GM18505 (cell line): Measurements from ENCODE around the gene ZFAND5.

ENCODE experiments used
- ATAC-seq: cut with Tn5 transposase; IDR thresholded peaks from one replicate; pipeline ENCODE4 v1.9.1; 2021; ENCODE audit not compliant: unreplicated experiment
- POLR2A ChIP-seq: IDR thresholded peaks from 4 replicates; pipeline ENCODE4 v1.6.1; 2011; ENCODE audit warnings: borderline replicate concordance; ENCODE audit not compliant: insufficient read depth, insufficient read length; ENCODE audit errors: extremely low read depth

Gene ZFAND5

DNA sequence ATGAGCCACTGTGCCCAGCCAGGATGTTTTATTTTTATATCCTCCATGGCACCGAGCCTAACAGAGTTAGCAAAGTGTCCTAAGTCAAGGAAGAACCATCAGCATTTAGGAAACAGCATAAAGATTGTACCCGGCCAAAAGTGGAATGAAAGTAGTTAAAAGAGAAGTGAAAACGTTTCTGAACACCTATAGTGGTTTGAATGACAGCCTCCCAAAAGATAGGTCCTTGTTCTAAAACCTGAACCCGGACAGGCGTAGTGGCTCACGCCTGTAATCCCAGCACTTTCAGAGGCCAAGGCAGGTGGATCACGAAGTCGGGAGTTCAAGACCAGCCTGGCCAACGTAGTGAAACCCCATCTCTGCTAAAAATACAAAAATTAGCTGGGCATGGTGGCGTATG is 37.4 kb downstream of the ZFAND5 start:
- TF ChIP-seq POLR2A = no peak
- no peak for ATAC-seq

DNA sequence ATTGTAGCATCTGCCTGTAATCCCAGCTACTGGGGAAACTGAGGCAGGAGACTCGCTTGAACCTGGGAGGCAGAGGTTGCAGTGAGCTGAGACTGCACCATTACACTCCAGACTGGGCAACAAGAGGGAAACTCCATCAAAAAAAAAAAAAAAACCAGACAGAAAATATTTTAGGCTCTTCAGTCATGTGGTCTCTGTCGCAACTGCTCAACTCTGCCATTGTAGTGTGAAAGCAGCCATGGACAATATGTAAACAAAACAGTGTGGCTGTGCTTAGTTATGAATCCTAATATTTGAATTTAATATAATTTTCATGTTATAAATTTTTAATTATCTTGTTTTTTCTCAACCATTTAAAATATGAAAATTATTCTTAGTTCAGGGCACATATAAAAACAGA is 38.4 kb downstream of the ZFAND5 start:
- TF ChIP-seq POLR2A = no peak
- ATAC-seq = no peak

DNA sequence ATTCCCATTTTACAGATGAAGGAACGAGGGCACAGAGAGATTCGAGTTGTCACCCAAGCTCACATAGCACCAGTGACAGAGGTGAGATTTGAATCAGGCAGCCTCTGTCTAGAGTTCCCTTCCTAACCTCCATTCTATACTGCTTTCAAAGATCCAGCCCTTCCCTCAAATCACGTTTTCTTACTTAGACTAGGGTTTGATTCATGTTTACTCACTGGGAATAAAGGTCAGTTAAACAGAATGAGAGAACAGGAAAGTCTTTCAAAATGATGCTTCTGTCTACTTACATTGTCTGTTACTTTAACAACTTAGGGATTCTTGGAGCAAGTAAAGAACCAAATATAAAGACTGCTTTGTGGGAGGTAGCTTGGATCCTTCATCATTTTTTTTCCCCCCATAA is 40.0 kb downstream of the ZFAND5 start:
- no peak for TF ChIP-seq POLR2A

DNA sequence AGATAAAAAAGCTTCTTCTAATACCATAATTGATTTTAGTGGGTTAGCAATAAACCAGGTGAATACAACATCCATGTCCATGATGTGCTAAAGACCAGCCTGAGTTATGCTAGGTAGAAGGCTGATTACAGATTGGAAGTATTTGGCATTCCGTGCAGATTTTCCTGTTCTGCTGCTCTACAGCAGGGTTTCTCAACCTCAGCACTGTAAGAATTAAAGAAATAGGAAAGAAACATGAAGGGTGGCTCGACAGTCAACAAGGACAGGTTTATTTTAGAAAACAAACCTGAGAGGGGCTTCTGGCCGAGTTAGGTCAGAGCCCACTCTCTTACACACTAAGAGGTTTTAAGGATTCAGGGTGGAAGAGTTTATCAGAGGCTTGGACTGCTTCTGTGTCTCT is 42.3 kb downstream of the ZFAND5 start:
- no peak for ATAC-seq
- TF ChIP-seq POLR2A = no peak

More for the DNA sequence above, 40.0 kb downstream of the ZFAND5 start:
- ATAC-seq = no peak

DNA sequence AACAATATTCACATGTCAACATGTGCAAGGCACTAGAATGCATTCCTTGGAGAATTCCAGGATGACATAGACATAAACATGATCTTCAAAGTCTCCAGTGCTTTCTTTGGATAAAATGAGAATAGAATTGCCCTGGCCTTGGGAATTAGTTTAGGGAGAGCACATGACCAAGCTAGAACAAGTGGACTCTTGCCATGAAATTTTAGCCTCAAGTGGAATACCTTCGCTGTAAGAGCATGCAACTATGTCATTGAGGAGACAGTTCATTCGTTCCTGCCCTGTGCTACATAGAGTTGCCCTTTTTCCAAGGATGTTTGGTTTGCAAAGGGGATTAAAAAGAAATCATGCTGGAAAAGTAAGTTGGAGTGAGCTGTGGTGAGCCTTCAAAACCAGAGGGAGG is 42.7 kb downstream of the ZFAND5 start:
- no peak for ATAC-seq
- TF ChIP-seq POLR2A = no peak

DNA sequence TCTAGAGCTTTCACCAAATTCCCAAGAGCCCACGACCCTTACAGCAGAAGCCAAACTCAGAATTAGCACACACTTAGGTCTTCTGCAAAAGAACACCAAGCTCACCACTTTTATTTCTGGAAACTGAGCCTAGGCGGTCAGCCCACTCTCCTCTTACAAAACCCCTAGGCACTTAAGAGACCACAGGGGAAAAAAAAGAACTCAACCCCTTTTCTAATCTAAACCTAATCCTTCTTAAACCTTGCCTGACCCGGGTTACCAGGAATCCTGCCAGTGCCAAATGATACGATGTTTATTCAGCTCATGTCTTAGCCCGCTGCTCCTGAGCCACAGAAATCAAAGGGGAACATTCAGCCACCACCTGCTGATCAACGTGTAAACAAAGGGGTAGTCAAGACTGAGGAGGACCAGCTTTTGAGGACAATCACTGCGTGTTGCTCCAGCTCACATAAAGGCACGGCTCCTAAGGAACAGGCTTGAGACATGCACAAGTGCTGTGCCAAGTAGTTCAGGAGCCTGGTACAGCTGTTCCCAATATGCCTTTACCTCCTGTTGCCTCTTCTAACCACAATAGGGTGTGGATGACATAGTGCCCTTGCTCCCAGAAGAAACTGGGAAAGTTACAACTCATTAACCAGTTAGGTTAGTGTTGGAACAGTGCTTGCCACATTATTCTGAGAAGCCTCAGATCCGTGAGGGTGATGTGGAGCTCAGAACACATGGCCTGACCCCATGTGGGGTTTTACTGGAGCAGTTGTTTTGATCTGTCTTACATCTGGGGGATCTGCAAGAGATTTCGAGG is 49.3 kb downstream of the ZFAND5 start:
- no peak for ATAC-seq
- TF ChIP-seq POLR2A = no peak

DNA sequence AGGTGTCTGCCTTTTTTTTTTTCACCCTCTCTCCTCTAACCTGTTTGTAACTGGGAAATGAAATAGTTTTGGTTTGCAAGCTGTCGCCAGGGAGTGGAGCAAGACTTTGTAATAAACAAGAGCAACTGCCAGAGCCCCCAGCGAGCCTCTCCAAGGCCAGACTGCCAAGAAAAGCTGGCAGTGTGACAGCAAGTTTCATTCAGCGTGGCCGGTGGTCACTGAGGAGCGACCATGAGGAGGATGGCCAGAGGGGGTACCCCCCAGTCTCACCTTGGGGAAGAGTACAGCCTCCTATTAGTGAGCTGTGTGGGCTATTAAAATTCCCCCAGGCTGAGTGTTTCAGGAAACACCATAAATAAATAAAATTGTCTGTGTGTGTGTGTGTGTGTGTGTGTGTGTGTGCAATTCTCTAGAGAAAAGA is 49.9 kb downstream of the ZFAND5 start:
- no peak for TF ChIP-seq POLR2A
- ATAC-seq = no peak

DNA sequence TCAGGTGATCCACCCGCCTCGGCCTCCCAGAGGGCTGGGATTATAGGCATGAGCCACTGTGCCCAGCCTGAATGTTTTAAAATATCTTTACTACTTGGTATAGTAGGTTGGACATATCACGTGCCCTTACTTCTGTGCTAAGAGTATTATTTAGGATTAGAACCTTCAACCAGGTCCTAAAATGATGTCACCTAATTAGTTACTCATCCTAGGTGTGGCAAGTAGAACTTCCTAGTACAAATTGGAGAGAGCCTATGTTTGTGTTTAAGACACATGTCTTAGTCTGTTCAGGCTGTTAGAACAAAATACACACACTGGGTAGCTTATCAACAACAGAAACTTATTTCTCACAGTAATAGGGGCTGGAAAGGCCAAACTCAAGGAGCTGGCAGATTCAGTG is 51.5 kb downstream of the ZFAND5 start:
- no peak for ATAC-seq
- TF ChIP-seq POLR2A = no peak

DNA sequence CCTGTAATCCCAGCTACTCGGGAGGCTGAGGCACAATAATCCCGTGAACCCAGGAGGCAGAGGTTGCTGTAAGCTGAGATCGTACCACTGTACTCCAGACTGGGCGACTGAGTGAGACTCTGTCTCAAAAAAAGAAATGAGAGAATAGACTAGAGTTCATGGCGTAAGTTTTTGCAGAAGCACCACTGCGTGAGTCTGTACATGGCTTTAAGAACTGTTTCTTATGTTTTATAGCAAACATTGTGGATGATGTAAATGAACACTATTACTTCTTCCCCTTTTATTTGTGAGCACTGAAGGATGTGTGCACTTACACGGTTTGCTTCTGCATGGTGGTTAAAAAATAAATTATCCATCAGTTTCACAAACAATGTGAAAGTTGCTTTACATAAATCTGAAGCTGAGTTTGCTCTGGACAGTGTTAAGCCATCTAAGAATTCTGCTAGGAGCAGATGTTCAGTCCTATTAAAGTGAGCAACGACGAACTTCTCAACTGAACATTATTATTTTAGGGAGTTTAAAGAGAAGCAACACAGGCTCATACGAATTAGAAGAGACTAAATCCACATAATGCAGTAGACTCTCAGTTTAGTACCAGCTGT is 52.5 kb downstream of the ZFAND5 start:
- no peak for TF ChIP-seq POLR2A
- no peak for ATAC-seq

DNA sequence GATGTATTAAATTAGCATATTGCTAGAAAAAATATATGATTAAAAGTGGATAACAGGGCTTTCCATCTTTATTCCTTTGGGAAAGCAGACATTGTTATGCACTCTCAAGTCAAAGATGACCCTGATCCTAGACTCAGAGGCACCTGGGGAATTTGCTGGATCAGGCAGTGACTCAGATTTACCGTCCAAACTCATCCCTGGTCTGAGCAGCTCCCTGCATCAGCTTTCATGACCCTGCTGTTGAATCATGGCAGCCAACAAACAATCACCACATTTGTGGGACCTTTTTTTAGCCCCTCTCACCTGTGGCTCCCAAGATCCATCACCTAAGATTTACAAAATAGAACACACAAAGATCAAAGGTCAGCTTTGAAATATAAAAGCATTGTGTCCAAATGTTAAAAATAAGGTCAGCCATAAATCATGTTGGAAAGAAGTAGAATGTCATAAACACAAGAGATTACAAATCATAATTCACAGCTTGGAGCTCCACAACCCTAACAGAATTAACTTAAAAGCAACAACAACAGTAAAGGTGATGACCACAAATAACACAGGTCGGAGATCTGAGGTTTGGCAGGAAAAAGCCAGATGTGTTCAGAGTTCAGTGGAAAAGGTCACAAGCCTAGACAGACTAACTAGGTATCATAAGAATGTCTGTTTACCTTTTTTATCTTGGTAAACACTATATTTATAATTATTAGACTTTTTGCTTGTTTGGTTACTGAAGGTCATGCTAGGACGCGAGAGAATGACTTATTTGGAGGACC is 55.5 kb downstream of the ZFAND5 start:
- no peak for TF ChIP-seq POLR2A
- no peak for ATAC-seq

DNA sequence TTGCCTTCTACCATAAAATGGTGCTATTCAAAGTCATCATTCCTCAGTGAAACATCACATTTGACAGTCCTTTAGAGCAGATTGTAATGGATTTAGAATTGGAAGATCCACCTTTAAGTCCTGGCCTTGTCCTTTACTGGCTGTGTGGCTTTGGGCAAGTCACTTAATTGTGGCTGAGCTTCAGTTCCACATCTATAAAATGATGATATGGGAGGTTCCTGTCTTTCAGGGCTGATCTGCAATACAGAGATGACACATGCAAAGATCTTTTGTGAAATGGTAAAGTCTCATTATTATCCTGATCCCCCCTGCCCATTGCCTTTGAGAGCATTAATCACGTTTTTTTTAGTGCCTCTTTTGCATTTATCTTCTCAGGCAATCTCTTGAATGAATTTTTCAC is 58.2 kb downstream of the ZFAND5 start:
- no peak for ATAC-seq
- TF ChIP-seq POLR2A = no peak

DNA sequence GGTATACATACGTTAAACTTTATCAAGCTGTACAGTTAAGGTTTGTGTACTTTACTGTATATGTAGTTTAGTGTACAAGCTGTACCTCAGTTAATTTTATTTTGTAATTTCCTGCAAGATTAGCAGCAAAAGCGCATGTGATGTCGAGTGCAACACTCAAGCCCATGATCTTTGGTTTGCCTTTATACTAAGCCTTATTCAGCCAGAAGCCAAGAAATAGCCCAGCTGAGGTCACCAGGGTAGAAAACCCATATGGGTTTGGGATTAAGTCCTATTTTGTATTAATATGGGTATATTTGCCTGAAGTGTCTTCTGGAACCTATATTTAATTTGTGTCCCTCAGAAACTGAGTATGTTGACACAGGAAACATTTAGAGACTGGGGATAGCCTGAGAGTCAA is 59.3 kb downstream of the ZFAND5 start:
- ATAC-seq = no peak
- no peak for TF ChIP-seq POLR2A

DNA sequence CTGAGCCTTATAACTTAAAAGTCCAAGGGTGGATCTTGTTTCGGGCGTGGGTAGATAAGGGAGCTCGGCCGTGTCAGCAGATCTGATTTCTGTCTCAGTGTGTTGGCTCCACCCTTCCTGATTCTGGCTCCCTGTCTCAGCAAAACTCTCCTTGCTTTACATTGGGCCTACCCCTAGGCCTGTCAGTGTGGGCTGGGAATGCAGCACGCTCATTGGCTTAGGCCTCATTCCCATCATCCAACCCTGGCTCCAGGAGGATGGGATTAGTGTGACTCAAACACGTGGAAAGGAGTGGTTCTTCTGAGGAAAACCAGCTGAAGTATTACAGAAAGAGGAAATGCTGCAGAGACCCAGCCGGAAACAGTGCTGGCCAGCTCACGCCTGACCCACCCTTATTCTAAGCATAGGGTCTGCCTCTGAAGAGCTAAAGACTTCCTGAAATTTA is 59.9 kb downstream of the ZFAND5 start:
- TF ChIP-seq POLR2A = no peak
- peak; percentile 72 for ATAC-seq
